Pancreas (tissue), 10 donors: ENCODE results near the gene FAM227B. TPM values are rescaled to one million over a fixed set of nuclear protein-coding genes. Genes with fewer than 3 reads are reported as not detected.

Source experiments
- ATAC-seq, 4 donors: fragments of 200-7000 bp; cut with Tn5 transposase; one replicate each; pipeline versions ENCODE4 v1.8.0 to v1.9.1; 2020; ENCODE audit warnings: mild to moderate bottlenecking in 4 of 4, moderate library complexity in 4 of 4
- DNase-seq, 6 donors: peaks; one replicate each; pipeline ENCODE4 v3.0.0-alpha.2; 2020
- FAIRE-seq: peaks from 2 replicates; lab custom pipeline; 2012; peaks lifted over from hg19 to GRCh38; lab: Jason Lieb, UNC
- H3K27ac ChIP-seq, 4 donors: fragments of 200-600 bp; sonication (generic); 1 replicate in 3 of 4; 2 replicates in 1 of 4; pipeline versions ENCODE4 v1.5.0 to v1.8.0; 2020
- H3K27me3 ChIP-seq, 4 donors: fragments of 200-600 bp; one replicate each; pipeline ENCODE4 v1.8.0; 2021
- H3K36me3 ChIP-seq, 3 donors: fragments of 200-600 bp; sonication (generic) in 1 of 3; one replicate each; pipeline versions ENCODE4 v1.5.0 to v1.8.0; 2020 to 2021
- H3K4me1 ChIP-seq, 3 donors: fragments of 200-600 bp; one replicate each; pipeline ENCODE4 v1.8.0; 2021
- H3K4me3 ChIP-seq, 4 donors: fragments of 200-600 bp; sonication (generic) in 2 of 4; one replicate each; pipeline versions ENCODE4 v1.5.0 to v1.8.0; 2020 to 2021
- H3K9me3 ChIP-seq, 4 donors: fragments of 200-600 bp; one replicate each; pipeline ENCODE4 v1.8.0; 2021
- CTCF ChIP-seq, 4 donors: fragments of 200-600 bp; sonication (generic) in 3 of 4; IDR thresholded peaks; one replicate each; pipeline versions ENCODE4 v1.5.0 to v1.8.0; 2021; ENCODE audit warnings: antibody characterized with exemption in 4 of 4
- WGBS, 2 donors: extraction: QIAGEN DNeasy Blood & Tissue Kit; methylation state at CpG; one replicate each; pipeline ENCODE4 v1.1.7; 2013; 5-methylcytosine and 5-hydroxymethylcytosine counted together
- intact Hi-C, 3 donors: fragments of 100-400 bp; cut with DNase I; formaldehyde crosslinking; loops; one replicate each; pipeline versions ENCODE4 v1.11.1 to v1.14.2; 2022
- polyA plus RNA-seq, 2 donors: library from polyadenylated mRNA; stranded (reverse); fragments of 200-250 nt; gene quantifications; one replicate each; pipeline ENCODE4 v1.2.3, GENCODE V29; 2013
- total RNA-seq, 6 donors: library from RNA; stranded (reverse); fragmentation: NEBNext Ultra II Directional in 4 of 6; extraction: Animal tissue kit (Norgen Biotek cat#: 25700) in 4 of 6; gene quantifications; one replicate each; pipeline versions ENCODE4 v1.2.1 to v1.2.4, GENCODE V29; 2021 to 2023
- donor health status: healthy with polysubstance abuse.
- donor health status: DM: no; HTN: no; CAD: no; lungs with moderate emphysema.
- donor health status: DM: no; HTN: no; CAD: no.
- donor health status: control.
- donor health status: control.
- donor health status: Bipolar disorder and iron deficiency.
- donor health status: DM: yes; HTN: yes; CAD: no.
- donor health status: DM: no; HTN: no; CAD: no.
- donor health status: DM: no; HTN: no; CAD: no.
- donor health status: DM: yes; HTN: yes; CAD: no.

The FAM227B gene
- total and polyA plus RNA-seq, 8 donors, result 3.1 to 6.5 (median 4.1) TPM

- no peaks in the 10 kb centered on the region for H3K27me3 ChIP-seq
- H3K36me3 ChIP-seq, result no peaks in the 10 kb centered on the region
- FAIRE-seq (no peak), DNase-seq (no peak), ATAC-seq (no peak)
- intact Hi-C loops, result no loop called here
- H3K9me3 ChIP-seq, result no peaks in the 10 kb centered on the region
- H3K4me3 ChIP-seq, result no peak overlapping the region
- no peak for TF ChIP-seq CTCF (IDR thresholded peaks at IDR 0.05)
- H3K27ac ChIP-seq, result no peak overlapping the region
- 40 to 41% methylated on average over 2 of the region's 2 CpGs for WGBS, 2 donors
- H3K4me1 ChIP-seq, result no peaks in the 10 kb centered on the region
Observed at GRCh38 chr15:49458145-49458544, 162.5 kb downstream of the FAM227B start.

- Histone ChIP-seq H3K4me1 (no peaks in the 10 kb centered on the region), H3K9me3 (no peaks in the 10 kb centered on the region), H3K27me3 (no peaks in the 10 kb centered on the region), H3K4me3 (no peak overlapping the region), H3K36me3 (no peaks in the 10 kb centered on the region), H3K27ac (no peak overlapping the region)
- ATAC-seq (no peak), DNase-seq (no peak), FAIRE-seq (no peak)
- TF ChIP-seq CTCF (IDR thresholded peaks at IDR 0.05), result no peak
- intact Hi-C loops, result no loop called here
Observed at GRCh38 chr15:49456166-49456565, 164.5 kb downstream of the FAM227B start.

GRCh38 chr15:49452595-49452994 lies 168.0 kb downstream of the FAM227B start:
- no peaks in the 10 kb centered on the region for H3K27me3 ChIP-seq
- 68 to 87% methylated on average over 1 of the region's 1 CpG for whole genome bisulfite sequencing, 2 donors
- no peaks in the 10 kb centered on the region for H3K9me3 ChIP-seq
- H3K27ac ChIP-seq, result no peak overlapping the region
- no peaks in the 10 kb centered on the region for H3K36me3 ChIP-seq
- no peak for TF ChIP-seq CTCF (IDR thresholded peaks at IDR 0.05)
- DNase-seq (no peak), ATAC-seq (no peak), FAIRE-seq (no peak)
- no peaks in the 10 kb centered on the region for H3K4me1 ChIP-seq
- H3K4me3 ChIP-seq, result no peak overlapping the region
- intact Hi-C loops, result no loop called here

- H3K9me3 ChIP-seq, result no peaks in the 10 kb centered on the region
- WGBS, 2 donors, result 92% methylated on average over 1 of the region's 1 CpG
Observed at GRCh38 chr15:49441816-49442215, 178.8 kb downstream of the FAM227B start.

GRCh38 chr15:49441356-49441755 lies 179.3 kb downstream of the FAM227B start:
- FAIRE-seq, result no peak
- no peaks in the 10 kb centered on the region for H3K36me3 ChIP-seq
- H3K9me3 ChIP-seq, result no peaks in the 10 kb centered on the region
- no peak overlapping the region for H3K27ac ChIP-seq
- TF ChIP-seq CTCF (IDR thresholded peaks at IDR 0.05), result no peak
- no peak for DNase-seq
- intact Hi-C loops, result no loop called here
- H3K27me3 ChIP-seq, result no peaks in the 10 kb centered on the region
- ATAC-seq, result no peak
- no peaks in the 10 kb centered on the region for H3K4me1 ChIP-seq
- no peak overlapping the region for H3K4me3 ChIP-seq

More at GRCh38 chr15:49441816-49442215, 178.8 kb downstream of the FAM227B start:
- intact Hi-C loops, result no loop called here
- no peaks in the 10 kb centered on the region for H3K27me3 ChIP-seq
- no peak overlapping the region for H3K4me3 ChIP-seq
- no peak for TF ChIP-seq CTCF (IDR thresholded peaks at IDR 0.05)
- H3K36me3 ChIP-seq, result no peaks in the 10 kb centered on the region
- no peak overlapping the region for H3K27ac ChIP-seq
- ATAC-seq, result no peak
- no peaks in the 10 kb centered on the region for H3K4me1 ChIP-seq
- no peak for DNase-seq
- no peak for FAIRE-seq
